ENCODE measurements around the gene SOX5. TPM values are rescaled to one million over a fixed set of nuclear protein-coding genes. Genes with fewer than 3 reads are reported as not detected.

SOX5 gene
- polyA plus RNA-seq, 1 of the 3 experiments (the other 2 are of a cell fraction) = 0.21 TPM

DNA sequence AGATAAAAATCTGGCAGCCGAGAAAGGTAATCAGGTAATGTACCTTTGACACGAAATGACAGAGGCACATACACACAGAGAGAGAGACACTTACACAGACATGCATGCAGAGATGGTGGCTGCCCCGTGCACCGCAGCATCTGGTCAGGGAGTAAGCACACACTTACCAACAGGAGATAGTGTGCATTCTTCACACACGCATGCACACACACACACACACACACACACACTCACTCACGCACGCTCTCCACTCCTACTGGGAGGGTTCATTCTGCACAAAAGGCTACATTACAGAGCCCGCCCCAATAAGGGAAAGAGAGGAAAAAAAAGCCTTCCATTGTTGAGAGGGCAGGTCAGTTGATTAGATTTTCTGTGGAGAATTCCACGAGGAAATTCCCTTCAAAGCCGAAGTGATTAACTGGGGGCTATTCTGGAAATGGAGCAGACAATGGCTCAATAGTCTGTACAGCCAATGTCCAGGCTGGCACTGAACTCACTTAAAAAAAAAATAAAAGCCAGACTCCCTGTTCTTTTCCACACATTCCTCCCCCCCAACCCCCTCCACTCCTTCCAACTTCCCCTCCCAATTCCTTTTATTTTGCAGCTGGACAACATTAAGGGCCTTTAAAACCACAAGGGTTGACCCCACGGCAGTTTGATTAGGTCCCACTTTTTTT lies 1.4 kb upstream of the SOX5 start (continued):
- no peak for TF ChIP-seq REST (IDR thresholded peaks at IDR 0.05; ENCODE audit: low read depth, low read length)

GRCh38 chr12:23950210-23950774 lies 822 bp upstream of the SOX5 start:
- Histone ChIP-seq H2AFZ (ENCODE audit: low read depth) (no peak overlapping the region; the same call in 1 of the 2 replicates), H3K4me1 (ENCODE audit: control insufficient read depth in 1 of 2, insufficient read depth in 2 of 2, low read depth in 1 of 2, low read length in 1 of 2) (peaks cover 0 to 5% of the 10 kb centered on the region in 2 experiments; a peak in 2 of 4 replicates), H3F3A (replicated peaks; ENCODE audit: insufficient read depth) (no peaks in the 10 kb centered on the region), H3K79me2 (ENCODE audit: insufficient read depth) (no peaks in the 10 kb centered on the region), H3K9me2 (no peaks in the 10 kb centered on the region), H3K27me3 (ENCODE audit: insufficient read depth) (peaks cover 12% of the 10 kb centered on the region), H3K4me2 (peak overlapping the region; percentile 69), H3K27ac (ENCODE audit: low read depth in 2 of 2, low read length in 1 of 2) (no peak overlapping the region), H3K9me3 (no peaks in the 10 kb centered on the region), H3K36me3 (replicated peaks in 1 of 2; ENCODE audit: control insufficient read depth in 1 of 2, insufficient read depth in 2 of 2, low read length in 1 of 2) (no peaks in the 10 kb centered on the region), H3K9ac (no peak overlapping the region), H3K4me3 (ENCODE audit: low read depth in 2 of 2, low read length in 1 of 2) (peak overlapping the region; percentile 38 to 53), H4K20me1 (ENCODE audit: insufficient read depth) (no peaks in the 10 kb centered on the region)
- DNase-seq = peak; percentile 21
- ChIA-PET CTCF (interaction anchor here (0.7 kb wide), 1 partner anchor 9 kb away, joined by 3 read pairs; no protein-coding TSS in a partner anchor), POLR2A (no interaction called here)
- 2% methylated on average over 17 of the region's 17 CpGs for WGBS (ENCODE audit: low lambda C conversion rate)
- no peak for TF ChIP-seq RFX5 (IDR thresholded peaks at IDR 0.05; ENCODE audit: low read length)
- TF ChIP-seq USF2 (IDR thresholded peaks at IDR 0.05; ENCODE audit: borderline replicate concordance, low read depth, low read length) = no peak
- no peak for TF ChIP-seq JUND (IDR thresholded peaks at IDR 0.05)
- TF ChIP-seq SIN3A (IDR thresholded peaks at IDR 0.05; ENCODE audit: borderline replicate concordance, low read depth, low read length) = no peak
- TF ChIP-seq TCF12 (IDR thresholded peaks at IDR 0.05) = no peak
- no peak for TF ChIP-seq CHD2 (IDR thresholded peaks at IDR 0.05; ENCODE audit: low read length, partially characterized antibody)
- TF ChIP-seq SMC3 (IDR thresholded peaks at IDR 0.05; ENCODE audit: low read depth, low read length) = no peak
- no peak for TF ChIP-seq NFIC (IDR thresholded peaks at IDR 0.05; ENCODE audit: borderline replicate concordance)
- no peak for TF ChIP-seq RAD21 (IDR thresholded peaks at IDR 0.05; ENCODE audit: low read length)
- TF ChIP-seq IRF3 (IDR thresholded peaks at IDR 0.05; ENCODE audit: low read depth, low read length) = no peak
- no peak for TF ChIP-seq TAF1 (IDR thresholded peaks at IDR 0.05; ENCODE audit: borderline replicate concordance, low read depth, low read length)
- TF ChIP-seq FOSL2 (IDR thresholded peaks at IDR 0.05; ENCODE audit: borderline replicate concordance, low read depth) = no peak
- TF ChIP-seq, protein P1, sequence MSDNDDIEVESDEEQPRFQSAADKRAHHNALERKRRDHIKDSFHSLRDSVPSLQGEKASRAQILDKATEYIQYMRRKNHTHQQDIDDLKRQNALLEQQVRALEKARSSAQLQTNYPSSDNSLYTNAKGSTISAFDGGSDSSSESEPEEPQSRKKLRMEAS (IDR thresholded peaks at IDR 0.05; ENCODE audit: low read depth) = no peak
- TF ChIP-seq, protein P2, sequence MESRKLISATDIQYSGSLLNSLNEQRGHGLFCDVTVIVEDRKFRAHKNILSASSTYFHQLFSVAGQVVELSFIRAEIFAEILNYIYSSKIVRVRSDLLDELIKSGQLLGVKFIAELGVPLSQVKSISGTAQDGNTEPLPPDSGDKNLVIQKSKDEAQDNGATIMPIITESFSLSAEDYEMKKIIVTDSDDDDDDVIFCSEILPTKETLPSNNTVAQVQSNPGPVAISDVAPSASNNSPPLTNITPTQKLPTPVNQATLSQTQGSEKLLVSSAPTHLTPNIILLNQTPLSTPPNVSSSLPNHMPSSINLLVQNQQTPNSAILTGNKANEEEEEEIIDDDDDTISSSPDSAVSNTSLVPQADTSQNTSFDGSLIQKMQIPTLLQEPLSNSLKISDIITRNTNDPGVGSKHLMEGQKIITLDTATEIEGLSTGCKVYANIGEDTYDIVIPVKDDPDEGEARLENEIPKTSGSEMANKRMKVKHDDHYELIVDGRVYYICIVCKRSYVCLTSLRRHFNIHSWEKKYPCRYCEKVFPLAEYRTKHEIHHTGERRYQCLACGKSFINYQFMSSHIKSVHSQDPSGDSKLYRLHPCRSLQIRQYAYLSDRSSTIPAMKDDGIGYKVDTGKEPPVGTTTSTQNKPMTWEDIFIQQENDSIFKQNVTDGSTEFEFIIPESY (IDR thresholded peaks at IDR 0.05; ENCODE audit: borderline replicate concordance, low read depth) = no peak
- no peak; the same call in 1 of the 2 replicates for TF ChIP-seq GATA2 (CRISPR knock-in tag; IDR thresholded peaks at IDR 0.05)
- TF ChIP-seq, protein P3, sequence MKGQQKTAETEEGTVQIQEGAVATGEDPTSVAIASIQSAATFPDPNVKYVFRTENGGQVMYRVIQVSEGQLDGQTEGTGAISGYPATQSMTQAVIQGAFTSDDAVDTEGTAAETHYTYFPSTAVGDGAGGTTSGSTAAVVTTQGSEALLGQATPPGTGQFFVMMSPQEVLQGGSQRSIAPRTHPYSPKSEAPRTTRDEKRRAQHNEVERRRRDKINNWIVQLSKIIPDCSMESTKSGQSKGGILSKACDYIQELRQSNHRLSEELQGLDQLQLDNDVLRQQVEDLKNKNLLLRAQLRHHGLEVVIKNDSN (IDR thresholded peaks at IDR 0.05; ENCODE audit: borderline replicate concordance, low read depth) = no peak
- TF ChIP-seq, protein P4, sequence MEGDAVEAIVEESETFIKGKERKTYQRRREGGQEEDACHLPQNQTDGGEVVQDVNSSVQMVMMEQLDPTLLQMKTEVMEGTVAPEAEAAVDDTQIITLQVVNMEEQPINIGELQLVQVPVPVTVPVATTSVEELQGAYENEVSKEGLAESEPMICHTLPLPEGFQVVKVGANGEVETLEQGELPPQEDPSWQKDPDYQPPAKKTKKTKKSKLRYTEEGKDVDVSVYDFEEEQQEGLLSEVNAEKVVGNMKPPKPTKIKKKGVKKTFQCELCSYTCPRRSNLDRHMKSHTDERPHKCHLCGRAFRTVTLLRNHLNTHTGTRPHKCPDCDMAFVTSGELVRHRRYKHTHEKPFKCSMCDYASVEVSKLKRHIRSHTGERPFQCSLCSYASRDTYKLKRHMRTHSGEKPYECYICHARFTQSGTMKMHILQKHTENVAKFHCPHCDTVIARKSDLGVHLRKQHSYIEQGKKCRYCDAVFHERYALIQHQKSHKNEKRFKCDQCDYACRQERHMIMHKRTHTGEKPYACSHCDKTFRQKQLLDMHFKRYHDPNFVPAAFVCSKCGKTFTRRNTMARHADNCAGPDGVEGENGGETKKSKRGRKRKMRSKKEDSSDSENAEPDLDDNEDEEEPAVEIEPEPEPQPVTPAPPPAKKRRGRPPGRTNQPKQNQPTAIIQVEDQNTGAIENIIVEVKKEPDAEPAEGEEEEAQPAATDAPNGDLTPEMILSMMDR (IDR thresholded peaks at IDR 0.05) = no peak
- TF ChIP-seq FOXJ3 (CRISPR knock-in tag; IDR thresholded peaks at IDR 0.05) = no peak

Measured in SK-N-SH (cell line).